OCI-LY3 (cell line): ENCODE measurements around the gene BUB3.

Experiments used
- H2AFZ ChIP-seq: fragments of 200-600, 300-600 bp; shearing (Covaris generic); 2 replicates; pipeline ENCODE4 v1.6.0; 2014; ENCODE audit warnings: antibody characterized with exemption, low read depth, low read length
- H3K27ac ChIP-seq: fragments of 200-600, 300-600 bp; sonication (generic); 2 replicates; pipeline ENCODE4 v1.5.1; 2014; ENCODE audit warnings: mild to moderate bottlenecking, low read length, moderate library complexity, mixed read lengths
- H3K27me3 ChIP-seq: fragments of 200-600, 300-600 bp; sonication (generic); 2 replicates; pipeline ENCODE4 v1.6.1; 2014; ENCODE audit warnings: low read depth, low read length, mixed read lengths
- H3K36me3 ChIP-seq: fragments of 200-600, 300-600 bp; sonication (generic); replicated peaks from 2 replicates; pipeline ENCODE3; 2014; ENCODE audit warnings: low read depth, low read length, mixed read lengths
- H3K4me1 ChIP-seq: fragments of 300-600, 200-600 bp; sonication (generic); 2 replicates; pipeline ENCODE4 v1.6.1; 2014; ENCODE audit warnings: low read length, mixed read lengths
- H3K4me2 ChIP-seq: fragments of 200-600, 300-600 bp; sonication (generic); 2 replicates; pipeline ENCODE4 v1.6.1; 2014; ENCODE audit warnings: low read length, mixed read lengths
- H3K4me3 ChIP-seq: fragments of 300-600, 200-600 bp; sonication (generic); 2 replicates; pipeline ENCODE4 v1.5.1; 2014; ENCODE audit warnings: antibody characterized with exemption, mild to moderate bottlenecking, low read length, moderate library complexity
- H3K79me2 ChIP-seq: fragments of 300-600, 200-600 bp; shearing (Covaris generic); 2 replicates; pipeline ENCODE4 v1.6.1; 2014; ENCODE audit warnings: mild to moderate bottlenecking, low read length, mixed read lengths
- H3K9ac ChIP-seq: fragments of 300-600, 200-600 bp; shearing (Covaris generic); 2 replicates; pipeline ENCODE4 v1.6.0; 2014; ENCODE audit warnings: mild to moderate bottlenecking, low read length, moderate library complexity
- H3K9me3 ChIP-seq: fragments of 200-600, 300-600 bp; shearing (Covaris generic); 2 replicates; pipeline ENCODE4 v1.6.1; 2014; ENCODE audit warnings: low read length, mixed read lengths; ENCODE audit not compliant: insufficient read depth
- H4K20me1 ChIP-seq: fragments of 200-600, 300-600 bp; sonication (generic); 2 replicates; pipeline ENCODE4 v1.6.1; 2016; ENCODE audit warnings: low read length, mixed read lengths; ENCODE audit not compliant: insufficient read depth
- CTCF ChIP-seq: fragments of 200-600, 300-600 bp; sonication (generic); IDR thresholded peaks from 2 replicates; pipeline ENCODE4 v1.5.1; 2014; ENCODE audit warnings: antibody characterized with exemption, low read length, low read depth
- EZH2phosphoT487 ChIP-seq: fragments of 200-600 bp; shearing (Covaris generic); IDR thresholded peaks from 2 replicates; pipeline ENCODE4 v1.6.1; 2018; ENCODE audit warnings: antibody characterized with exemption, mixed run types, low read depth

The BUB3 gene

DNA sequence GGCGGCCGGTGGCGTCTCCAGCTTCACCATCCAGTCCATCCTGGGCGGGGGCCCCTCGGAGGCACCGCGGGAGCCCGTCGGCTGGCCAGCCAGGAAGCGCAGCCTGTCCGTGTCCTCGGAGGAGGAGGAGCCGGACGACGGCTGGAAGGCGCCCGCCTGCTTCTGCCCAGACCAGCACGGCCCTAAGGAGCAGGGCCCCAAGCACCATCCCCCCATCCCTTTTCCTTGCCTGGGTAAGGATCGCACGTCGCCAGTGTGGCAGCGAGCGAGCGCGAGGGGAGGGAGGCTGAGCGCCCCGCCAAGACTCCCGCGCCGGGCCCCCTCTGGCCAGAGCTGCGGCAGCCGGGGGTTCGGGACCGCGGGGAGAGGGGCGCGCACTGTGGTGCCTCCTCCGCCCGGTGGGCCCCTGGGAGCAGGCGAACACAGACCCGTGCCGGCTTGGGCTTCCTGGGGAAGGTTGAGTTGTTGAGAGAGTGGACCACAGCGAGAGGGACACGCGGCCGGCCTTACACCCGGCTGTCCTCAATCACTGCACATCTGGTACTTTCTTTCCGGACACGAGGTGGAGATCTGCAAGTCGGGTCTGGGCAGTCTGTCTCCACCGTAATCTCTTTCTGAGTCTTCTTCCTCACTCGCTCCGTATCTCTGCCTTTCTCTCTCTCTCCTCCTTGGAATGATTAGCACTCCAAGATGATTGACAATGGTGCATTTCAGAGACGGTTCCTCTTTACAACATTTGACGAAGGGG is 5.6 kb upstream of the BUB3 start:
- Histone ChIP-seq H3K4me1 (peaks cover 3% of the 10 kb centered on the region), H3K36me3 (no peaks in the 10 kb centered on the region), H3K4me3 (no peak overlapping the region), H3K79me2 (no peaks in the 10 kb centered on the region), H3K9ac (no peak overlapping the region), H3K27ac (no peak overlapping the region), H3K9me3 (no peaks in the 10 kb centered on the region), H3K4me2 (no peak overlapping the region), H3K27me3 (no peaks in the 10 kb centered on the region), H4K20me1 (no peaks in the 10 kb centered on the region), H2AFZ (no peak overlapping the region)
- no peak for TF ChIP-seq EZH2phosphoT487
- TF ChIP-seq CTCF: no peak

DNA sequence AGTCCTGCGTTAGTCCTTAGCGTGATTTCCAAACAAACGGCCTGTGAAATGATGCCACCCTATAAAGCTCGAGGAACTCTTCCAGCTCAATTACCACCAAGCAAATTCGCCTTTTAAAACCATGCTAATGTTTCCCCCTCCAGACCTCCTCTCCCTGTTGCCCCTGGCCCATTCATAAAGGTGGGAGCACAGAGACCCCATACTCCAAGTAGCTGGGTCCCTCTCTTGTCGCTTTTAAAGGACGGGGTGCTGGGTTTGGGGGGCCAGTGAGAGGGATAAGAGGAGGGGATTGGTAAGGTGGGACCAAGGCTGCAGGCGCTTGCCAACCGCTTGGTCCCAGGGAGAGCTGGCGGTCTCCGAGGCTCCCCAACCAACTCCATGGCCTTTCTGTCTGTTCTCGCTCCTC is 5.0 kb upstream of the BUB3 start:
- H3K4me2 ChIP-seq: no peak overlapping the region

GRCh38 chr10:123149568-123150270 is 4.5 kb upstream of the BUB3 start:
- Histone ChIP-seq H3K4me3 (no peak overlapping the region), H3K36me3 (peaks cover under 1% of the 10 kb centered on the region), H3K9ac (no peak overlapping the region), H3K4me1 (peaks cover 6% of the 10 kb centered on the region), H4K20me1 (no peaks in the 10 kb centered on the region), H2AFZ (no peak overlapping the region), H3K9me3 (no peaks in the 10 kb centered on the region), H3K27ac (no peak overlapping the region), H3K79me2 (peaks cover 6% of the 10 kb centered on the region), H3K4me2 (no peak overlapping the region), H3K27me3 (no peaks in the 10 kb centered on the region)
- TF ChIP-seq EZH2phosphoT487 (no peak), CTCF (no peak)

More for the DNA sequence above, 5.0 kb upstream of the BUB3 start:
- Histone ChIP-seq H3K36me3 (no peaks in the 10 kb centered on the region), H3K4me1 (peaks cover 6% of the 10 kb centered on the region), H3K79me2 (peaks cover under 1% of the 10 kb centered on the region; the same call in 1 of the 2 replicates), H3K27me3 (no peaks in the 10 kb centered on the region), H2AFZ (no peak overlapping the region), H3K4me3 (no peak overlapping the region), H4K20me1 (no peaks in the 10 kb centered on the region), H3K9ac (no peak overlapping the region), H3K9me3 (no peaks in the 10 kb centered on the region), H3K27ac (no peak overlapping the region)
- no peak for TF ChIP-seq CTCF
- no peak for TF ChIP-seq EZH2phosphoT487

GRCh38 chr10:123150271-123150985 is 3.8 kb upstream of the BUB3 start:
- no peaks in the 10 kb centered on the region for H3K27me3 ChIP-seq
- H3K9ac ChIP-seq: no peak overlapping the region

More at GRCh38 chr10:123150271-123150985, 3.8 kb upstream of the BUB3 start:
- Histone ChIP-seq H3K27ac (no peak overlapping the region), H2AFZ (no peak overlapping the region), H3K4me3 (no peak overlapping the region), H3K9me3 (no peaks in the 10 kb centered on the region), H4K20me1 (peaks cover 6% of the 10 kb centered on the region; the same call in 1 of the 2 replicates), H3K4me1 (peaks cover 6% of the 10 kb centered on the region), H3K79me2 (peaks cover 13% of the 10 kb centered on the region), H3K4me2 (no peak overlapping the region), H3K36me3 (peaks cover 7% of the 10 kb centered on the region)
- TF ChIP-seq CTCF (no peak), EZH2phosphoT487 (no peak)
